Upper lobe of left lung (tissue), 6 donors: Measurements from ENCODE around the gene ATPAF2. TPM values are rescaled to one million over a fixed set of nuclear protein-coding genes. Genes with fewer than 3 reads are reported as not detected.
A peak's percentile ranks its signal among the peaks of the same experiment; 100 is the strongest.

Experiments
- ATAC-seq, 2 donors: fragments of 200-7000 bp; cut with Tn5 transposase; one replicate each; pipeline ENCODE4 v1.9.1; 2022; ENCODE audit warnings: mild to moderate bottlenecking in 2 of 2, moderate library complexity in 2 of 2; ENCODE audit not compliant: low FRiP score in 2 of 2
- DNase-seq, 2 donors: peaks; one replicate each; pipeline ENCODE4 v3.0.0-alpha.2; 2019 to 2020
- H3K27ac ChIP-seq, 4 donors: fragments of 200-600 bp; sonication (generic); one replicate each; pipeline ENCODE4 v1.5.1; 2016 to 2019
- H3K27me3 ChIP-seq, 4 donors: fragments of 200-600 bp; sonication (generic); one replicate each; pipeline ENCODE4 v1.5.1; 2017 to 2019
- H3K36me3 ChIP-seq, 4 donors: fragments of 200-600 bp; sonication (generic); one replicate each; pipeline ENCODE4 v1.5.1; 2016 to 2019
- H3K4me1 ChIP-seq, 4 donors: fragments of 200-600 bp; sonication (generic); one replicate each; pipeline ENCODE4 v1.5.1; 2018 to 2019
- H3K4me3 ChIP-seq, 4 donors: fragments of 200-600 bp; sonication (generic); one replicate each; pipeline ENCODE4 v1.5.1; 2017 to 2019; ENCODE audit warnings: mild to moderate bottlenecking in 2 of 4, moderate library complexity in 1 of 4
- H3K9me3 ChIP-seq, 4 donors: fragments of 200-600 bp; sonication (generic); one replicate each; pipeline ENCODE4 v1.5.1; 2018 to 2019
- CTCF ChIP-seq, 6 experiments: fragments of 450-650 bp in 4 of 6; fragments of 200-600 bp in 2 of 6; sonication (generic) in 2 of 6; IDR thresholded peaks; one replicate each; pipeline ENCODE4 v1.5.1; 2016 to 2019; ENCODE audit warnings: antibody characterized with exemption in 6 of 6
- EP300 ChIP-seq, 4 donors: sonication (generic); formaldehyde crosslinking; IDR thresholded peaks; one replicate each; pipeline ENCODE4 v1.5.1; 2017; ENCODE audit warnings: antibody characterized with exemption in 4 of 4, control low read depth in 2 of 4
- POLR2A ChIP-seq, 4 donors: fragments of 450-650 bp; IDR thresholded peaks; one replicate each; pipeline ENCODE4 v1.5.1; 2016 to 2017; ENCODE audit warnings: antibody characterized with exemption in 4 of 4, mild to moderate bottlenecking in 2 of 4
- POLR2AphosphoS5 ChIP-seq, 2 donors: sonication (generic); formaldehyde crosslinking; IDR thresholded peaks; one replicate each; pipeline ENCODE4 v1.5.1; 2017; ENCODE audit warnings: antibody characterized with exemption in 2 of 2
- WGBS, 2 donors: methylation state at CpG; one replicate each; pipeline ENCODE4 v1.1.5; 2017 to 2018; 5-methylcytosine and 5-hydroxymethylcytosine counted together
- total RNA-seq, 6 donors: library from RNA; depleted of rRNA in 4 of 6; stranded (reverse); fragments of >200 nt in 4 of 6; gene quantifications; one replicate each; pipeline versions ENCODE4 v1.1.0 to v1.2.1, GENCODE V29; 2016 to 2021
- donor health status: DM: no; HTN: no; CAD: no; lungs with moderate emphysema.
- donor health status: DM: no; HTN: yes; CAD: no; lungs with severe emphysema.

Gene ATPAF2
- total RNA-seq, 6 donors from 2014 or later: 19.2 to 68.1 (median 30.7) TPM

- no peaks in the 10 kb centered on the region for H3K36me3 ChIP-seq
- WGBS, 2 donors: 8 to 9% methylated on average over 10 to 13 of the region's 13 CpGs
- H3K27me3 ChIP-seq: no peaks in the 10 kb centered on the region
- peak overlapping the region; percentile 60 to 97 (median 84) for H3K4me3 ChIP-seq
- DNase-seq: no peak
- ATAC-seq: no peak
- TF ChIP-seq CTCF (IDR thresholded peaks at IDR 0.05) (no peak), EP300 (IDR thresholded peaks at IDR 0.05) (no peak), POLR2A (IDR thresholded peaks at IDR 0.05) (no peak), POLR2AphosphoS5 (IDR thresholded peaks at IDR 0.05) (no peak)
- no peaks in the 10 kb centered on the region for H3K9me3 ChIP-seq
- peak overlapping the region; percentile 56 to 92 (median 65) for H3K27ac ChIP-seq
- H3K4me1 ChIP-seq: peaks cover 26 to 39% (median 31%) of the 10 kb centered on the region in 4 donors
Measured at GRCh38 chr17:18038149-18038850, 668 bp downstream of the ATPAF2 start.

- ATAC-seq: no peak
- H3K27ac ChIP-seq: no peak overlapping the region
Measured at GRCh38 chr17:18037486-18037885, 1.5 kb downstream of the ATPAF2 start.

GRCh38 chr17:18035704-18036103, 3.3 kb downstream of the ATPAF2 start:
- no peaks in the 10 kb centered on the region for H3K27me3 ChIP-seq
- DNase-seq (no peak), ATAC-seq (no peak)
- TF ChIP-seq POLR2A (IDR thresholded peaks at IDR 0.05) (no peak), EP300 (IDR thresholded peaks at IDR 0.05) (no peak), CTCF (IDR thresholded peaks at IDR 0.05) (no peak), POLR2AphosphoS5 (IDR thresholded peaks at IDR 0.05) (no peak)
- H3K36me3 ChIP-seq: no peaks in the 10 kb centered on the region
- no peak overlapping the region for H3K4me3 ChIP-seq
- peaks cover 21 to 37% (median 29%) of the 10 kb centered on the region in 4 donors for H3K4me1 ChIP-seq
- no peak overlapping the region for H3K27ac ChIP-seq
- no peaks in the 10 kb centered on the region for H3K9me3 ChIP-seq
- WGBS, 2 donors: 69 to 76% methylated on average over 2 of the region's 2 CpGs

More at GRCh38 chr17:18037486-18037885, 1.5 kb downstream of the ATPAF2 start:
- Histone ChIP-seq H3K4me3 (no peak overlapping the region), H3K4me1 (peaks cover 29 to 47% (median 34%) of the 10 kb centered on the region in 4 donors), H3K9me3 (no peaks in the 10 kb centered on the region), H3K36me3 (no peaks in the 10 kb centered on the region), H3K27me3 (no peaks in the 10 kb centered on the region)
- TF ChIP-seq CTCF (IDR thresholded peaks at IDR 0.05) (no peak), EP300 (IDR thresholded peaks at IDR 0.05) (no peak), POLR2A (IDR thresholded peaks at IDR 0.05) (no peak), POLR2AphosphoS5 (IDR thresholded peaks at IDR 0.05) (no peak)
- DNase-seq: no peak
- WGBS, 2 donors: 50 to 64% methylated on average over 6 of the region's 6 CpGs

- peak; percentile 92 to 93 for ATAC-seq
- Histone ChIP-seq H3K4me3 (no peak overlapping the region), H3K4me1 (peaks cover 15 to 27% (median 21%) of the 10 kb centered on the region in 4 donors), H3K9me3 (no peaks in the 10 kb centered on the region), H3K27me3 (no peaks in the 10 kb centered on the region), H3K36me3 (no peaks in the 10 kb centered on the region), H3K27ac (no peak overlapping the region)
- DNase-seq: peak in 1 of 2 donors; percentile 55
- WGBS, 2 donors: 17 to 25% methylated on average over 5 of the region's 5 CpGs
- TF ChIP-seq EP300 (IDR thresholded peaks at IDR 0.05) (no peak), CTCF (IDR thresholded peaks at IDR 0.05) (peak; percentile 46 to 75 (median 62))
Measured at GRCh38 chr17:18033442-18034099, 5.4 kb downstream of the ATPAF2 start.
